CD14-positive monocyte (primary cell): ENCODE results near the gene WWTR1. TPM values are rescaled to one million over a fixed set of nuclear protein-coding genes. Genes with fewer than 3 reads are reported as not detected.

Experiments used
- DNase-seq, 3 donors: peaks; one replicate each; pipeline ENCODE4 v3.0.0-alpha.2; 2011 to 2022
- H2AFZ ChIP-seq: 2 replicates; pipeline ENCODE4 v1.6.0; 2012; ENCODE audit warnings: mild to moderate bottlenecking, low read depth, low read length, inconsistent platforms; ENCODE audit not compliant: insufficient read depth, poor library complexity, severe bottlenecking
- H3K27ac ChIP-seq, 2 donors: 1 replicate in 1 of 2; 2 replicates in 1 of 2; pipeline ENCODE4 v1.5.1; 2012 to 2013; ENCODE audit warnings: low read length in 2 of 2, control low read depth in 1 of 2, inconsistent platforms in 1 of 2, low read depth in 1 of 2, mild to moderate bottlenecking in 1 of 2
- H3K27me3 ChIP-seq, 2 donors: one replicate each; pipeline versions ENCODE4 v1.6.0 to v1.6.1; 2011 to 2013; ENCODE audit warnings: low read length in 2 of 2; ENCODE audit not compliant: control insufficient read depth in 2 of 2, insufficient read depth in 2 of 2
- H3K36me3 ChIP-seq, 2 donors: replicated peaks in 1 of 2; 1 replicate in 1 of 2; 2 replicates in 1 of 2; pipeline versions ENCODE4 v1.5.1 to v1.6.1; 2012 to 2013; ENCODE audit warnings: low read length in 2 of 2, control low read depth in 1 of 2, inconsistent platforms in 1 of 2, mild to moderate bottlenecking in 1 of 2; ENCODE audit not compliant: insufficient read depth in 2 of 2, control insufficient read depth in 1 of 2
- H3K4me1 ChIP-seq, 2 donors: 1 replicate in 1 of 2; 2 replicates in 1 of 2; pipeline versions ENCODE4 v1.5.1 to v1.6.1; 2012 to 2013; ENCODE audit warnings: low read length in 2 of 2, control low read depth in 1 of 2, inconsistent platforms in 1 of 2, mild to moderate bottlenecking in 1 of 2, moderate library complexity in 1 of 2; ENCODE audit not compliant: insufficient read depth in 2 of 2, control insufficient read depth in 1 of 2
- H3K4me2 ChIP-seq: replicated peaks from 2 replicates; pipeline ENCODE3; 2012; ENCODE audit warnings: low read length, moderate library complexity, mild to moderate bottlenecking; ENCODE audit not compliant: poor library complexity, severe bottlenecking; ENCODE audit errors: extremely low read depth
- H3K4me3 ChIP-seq, 3 experiments: fragments of 200-600 bp in 1 of 3; sonication (generic) in 1 of 3; replicated peaks in 1 of 3; 1 replicate in 2 of 3; 2 replicates in 1 of 3; pipeline ENCODE4 v1.5.1; 2011 to 2013; ENCODE audit warnings: low read length in 3 of 3, mild to moderate bottlenecking in 3 of 3, control low read depth in 2 of 3, low read depth in 2 of 3, inconsistent platforms in 1 of 3, moderate library complexity in 1 of 3
- H3K79me2 ChIP-seq: 2 replicates; pipeline ENCODE4 v1.6.0; 2012; ENCODE audit warnings: mild to moderate bottlenecking, control low read depth, inconsistent platforms, low read length, moderate library complexity; ENCODE audit not compliant: insufficient read depth
- H3K9ac ChIP-seq: 2 replicates; pipeline ENCODE4 v1.6.0; 2017; ENCODE audit warnings: low read length, mild to moderate bottlenecking; ENCODE audit not compliant: insufficient read depth, poor library complexity, severe bottlenecking
- H3K9me3 ChIP-seq, 2 donors: replicated peaks in 1 of 2; 1 replicate in 1 of 2; 2 replicates in 1 of 2; pipeline versions ENCODE4 v1.5.1 to v1.6.1; 2012 to 2013; ENCODE audit warnings: low read length in 2 of 2, control low read depth in 1 of 2; ENCODE audit not compliant: control insufficient read depth in 1 of 2, insufficient read depth in 1 of 2
- H4K20me1 ChIP-seq: 2 replicates; pipeline ENCODE4 v1.6.0; 2012; ENCODE audit warnings: mild to moderate bottlenecking, low read length, control low read depth, moderate library complexity; ENCODE audit not compliant: insufficient read depth
- H3K27ac Mint-ChIP-seq, 7 donors: one replicate each; pipeline ENCODE4 v1.8.0; 2020; ENCODE audit warnings: mild to moderate bottlenecking in 7 of 7, mixed read lengths in 7 of 7, moderate library complexity in 6 of 7, inconsistent platforms in 2 of 7
- H3K27me3 Mint-ChIP-seq, 3 donors: one replicate each; pipeline ENCODE4 v1.8.0; 2021 to 2022; ENCODE audit warnings: low read depth in 3 of 3, mild to moderate bottlenecking in 3 of 3, mixed read lengths in 3 of 3, moderate library complexity in 3 of 3, inconsistent platforms in 1 of 3
- H3K36me3 Mint-ChIP-seq, 2 donors: one replicate each; pipeline ENCODE4 v1.8.0; 2020; ENCODE audit warnings: mixed read lengths in 2 of 2, inconsistent platforms in 1 of 2, mild to moderate bottlenecking in 1 of 2
- H3K4me1 Mint-ChIP-seq: one replicate; pipeline ENCODE4 v1.8.0; 2020; ENCODE audit warnings: mild to moderate bottlenecking, mixed read lengths
- H3K4me3 Mint-ChIP-seq, 2 donors: one replicate each; pipeline ENCODE4 v1.8.0; 2020; ENCODE audit warnings: mild to moderate bottlenecking in 2 of 2, mixed read lengths in 2 of 2, moderate library complexity in 1 of 2
- H3K9me3 Mint-ChIP-seq, 7 donors: one replicate each; pipeline ENCODE4 v1.8.0; 2020 to 2022; ENCODE audit warnings: mixed read lengths in 7 of 7, mild to moderate bottlenecking in 6 of 7, moderate library complexity in 6 of 7, inconsistent platforms in 2 of 7
- CTCF ChIP-seq: fragments of 200-600 bp; IDR thresholded peaks from one replicate; pipeline ENCODE4 v1.8.0; 2022; ENCODE audit warnings: antibody characterized with exemption, mild to moderate bottlenecking
- WGBS: methylation state at CpG from one replicate; pipeline ENCODE4 v1.1.5; 2013; ENCODE audit warnings: missing lambda C conversion rate; ENCODE audit not compliant: insufficient coverage; 5-methylcytosine and 5-hydroxymethylcytosine counted together
- intact Hi-C, 2 donors: fragments of 100-400 bp; cut with micrococcal nuclease; formaldehyde crosslinking; loops; one replicate each; pipeline versions ENCODE4 v1.15.0 to v1.15.1; 2023
- polyA plus RNA-seq, 3 donors: library from polyadenylated mRNA; depleted of rRNA in 1 of 3; unstranded in 2 of 3; stranded (reverse) in 1 of 3; fragments of 300-500 nt in 2 of 3; fragments of >200 nt in 1 of 3; fragmentation: Illumina TruSeq in 2 of 3; gene quantifications; 1 replicate in 2 of 3; 2 replicates in 1 of 3; pipeline ENCODE4 v1.2.3, GENCODE V29; 2012 to 2021

Gene WWTR1
- polyA plus RNA-seq, 3 donors, result not detected

DNA sequence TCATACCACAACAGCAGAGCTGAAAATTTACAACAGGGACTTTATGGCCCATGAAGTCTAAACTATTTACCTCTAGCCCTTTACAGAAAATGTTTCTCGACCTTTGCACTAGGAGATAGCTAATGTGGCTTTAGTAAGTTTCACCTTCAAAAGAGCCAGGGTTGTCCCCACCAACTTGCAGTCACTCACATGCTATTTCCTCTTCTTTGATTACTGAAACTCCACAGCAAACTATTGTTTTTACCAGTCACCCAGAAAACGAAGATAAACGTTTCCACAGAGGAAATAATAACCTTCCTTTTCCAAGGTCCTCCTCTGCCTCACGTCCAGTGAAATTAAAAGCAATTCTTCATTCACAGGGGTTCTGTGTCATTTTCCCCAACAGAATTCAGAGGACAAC, 48.2 kb downstream of the WWTR1 start:
- H3K4me1 Mint-ChIP-seq, result no peaks in the 10 kb centered on the region
- 65% methylated on average over 2 of the region's 4 CpGs for WGBS
- no peaks in the 10 kb centered on the region for H4K20me1 ChIP-seq

DNA sequence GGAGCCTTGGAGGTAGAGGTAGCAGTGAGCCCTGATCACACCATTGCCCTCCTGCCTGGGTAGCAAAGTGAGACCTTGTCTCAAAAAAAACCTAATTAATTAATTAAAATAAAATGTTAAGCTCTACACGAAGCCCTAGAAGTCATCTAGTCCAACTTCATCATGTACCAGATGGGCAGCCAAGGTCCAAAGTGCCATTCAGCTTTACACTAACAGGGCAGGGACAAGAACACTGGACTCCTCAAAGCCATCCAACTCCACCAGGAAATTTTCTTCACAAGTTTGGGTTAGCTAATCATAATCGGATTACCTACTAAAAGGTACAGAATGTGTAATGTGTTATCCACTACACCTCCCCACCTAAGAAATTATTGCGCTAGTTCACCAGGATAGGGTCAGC, 48.8 kb downstream of the WWTR1 start:
- Histone ChIP-seq H3K4me3 (no peak overlapping the region), H3K9me3 (no peaks in the 10 kb centered on the region), H3K4me2 (no peak overlapping the region), H3K27ac (no peak overlapping the region), H3K4me1 (no peaks in the 10 kb centered on the region), H3K27me3 (peaks cover 80 to 92% of the 10 kb centered on the region in 2 donors), H3K79me2 (no peaks in the 10 kb centered on the region), H2AFZ (no peak overlapping the region), H4K20me1 (no peaks in the 10 kb centered on the region), H3K9ac (no peak overlapping the region), H3K36me3 (no peaks in the 10 kb centered on the region)
- intact Hi-C loops, result no loop called here
- peaks cover 74 to 91% (median 83%) of the 10 kb centered on the region in 3 donors for H3K27me3 Mint-ChIP-seq
- H3K36me3 Mint-ChIP-seq, result no peaks in the 10 kb centered on the region
- no peak for TF ChIP-seq CTCF
- 100% methylated on average over 1 of the region's 3 CpGs for WGBS
- peaks cover 0 to 4% (median 0%) of the 10 kb centered on the region in 7 donors for H3K9me3 Mint-ChIP-seq
- peak overlapping the region in 1 of 2 donors; percentile 5 for H3K4me3 Mint-ChIP-seq
- H3K27ac Mint-ChIP-seq, result no peak overlapping the region
- no peak for DNase-seq
- H3K4me1 Mint-ChIP-seq, result no peaks in the 10 kb centered on the region

More for the DNA sequence above, 48.2 kb downstream of the WWTR1 start:
- no peak for TF ChIP-seq CTCF
- Histone ChIP-seq H3K4me3 (no peak overlapping the region), H2AFZ (no peak overlapping the region), H3K4me1 (no peaks in the 10 kb centered on the region), H3K9ac (no peak overlapping the region), H3K9me3 (no peaks in the 10 kb centered on the region), H3K27ac (no peak overlapping the region), H3K4me2 (no peak overlapping the region), H3K27me3 (peaks cover 82 to 92% of the 10 kb centered on the region in 2 donors), H3K79me2 (no peaks in the 10 kb centered on the region), H3K36me3 (no peaks in the 10 kb centered on the region)
- intact Hi-C loops, result no loop called here
- H3K36me3 Mint-ChIP-seq, result no peaks in the 10 kb centered on the region
- H3K27ac Mint-ChIP-seq, result no peak overlapping the region
- DNase-seq, result no peak
- peaks cover 73 to 89% (median 82%) of the 10 kb centered on the region in 3 donors for H3K27me3 Mint-ChIP-seq
- H3K4me3 Mint-ChIP-seq, result peak overlapping the region in 1 of 2 donors; percentile 10
- H3K9me3 Mint-ChIP-seq, result peaks cover 0 to 4% (median 0%) of the 10 kb centered on the region in 7 donors
